CD4-positive, alpha-beta T cell treated with Interleukin-4 for 4 hours (primary cell): ENCODE data around the gene DQX1.
A peak's percentile ranks its signal among the peaks of the same experiment; 100 is the strongest.

Experiments used
- DNase-seq: peaks from one replicate; pipeline ENCODE4 v3.0.0-alpha.2; 2020

Gene DQX1

DNA sequence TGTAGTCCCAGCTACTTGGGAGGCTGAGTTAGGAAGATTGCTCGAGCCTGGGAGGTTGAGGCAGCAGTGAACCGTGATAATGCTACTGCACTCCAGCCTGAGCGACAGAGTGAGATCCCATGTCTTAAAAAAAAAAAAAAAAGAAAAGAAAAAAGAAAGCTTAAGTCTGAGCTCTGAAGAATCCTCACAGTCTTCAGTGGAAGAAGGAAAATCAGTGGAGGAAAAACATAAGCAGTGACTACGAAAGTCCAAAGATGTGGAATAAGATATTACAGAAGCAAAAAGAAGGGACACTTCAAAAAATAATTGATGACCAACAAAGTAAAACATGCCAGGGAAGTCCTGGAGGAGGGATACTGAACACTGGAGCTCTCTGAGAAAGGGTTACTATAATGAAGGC is 15.8 kb downstream of the DQX1 start:
- DNase-seq = no peak

DNA sequence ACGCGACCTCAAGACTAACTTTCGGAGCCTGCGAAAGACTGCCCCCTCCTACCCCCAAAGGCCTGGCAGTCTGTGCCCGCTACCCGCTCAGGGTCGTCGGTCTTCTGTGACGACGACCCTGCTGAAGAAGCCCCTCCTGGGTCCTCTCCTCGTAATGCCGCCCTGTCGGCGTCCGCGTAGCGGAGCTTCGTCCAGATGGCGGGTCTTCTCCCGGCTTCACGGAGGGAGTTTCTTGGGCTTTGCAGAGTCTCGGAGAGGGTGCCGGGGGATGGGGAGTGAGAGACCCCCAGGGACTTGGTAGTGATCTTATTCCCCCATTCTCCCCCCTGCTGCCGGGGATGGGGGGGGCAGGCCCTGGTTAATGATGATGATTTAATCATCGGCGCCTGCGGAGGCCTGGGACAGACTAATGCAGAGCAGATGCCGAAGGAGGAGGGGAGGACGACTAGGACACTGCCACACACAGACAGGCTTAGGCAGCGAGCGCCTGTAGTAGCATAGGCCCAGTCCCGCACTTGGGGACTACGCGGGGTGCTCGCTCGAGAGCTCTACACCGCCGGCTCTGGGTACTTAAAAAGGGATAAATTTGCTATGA is 18.0 kb downstream of the DQX1 start:
- DNase-seq = no peak

DNA sequence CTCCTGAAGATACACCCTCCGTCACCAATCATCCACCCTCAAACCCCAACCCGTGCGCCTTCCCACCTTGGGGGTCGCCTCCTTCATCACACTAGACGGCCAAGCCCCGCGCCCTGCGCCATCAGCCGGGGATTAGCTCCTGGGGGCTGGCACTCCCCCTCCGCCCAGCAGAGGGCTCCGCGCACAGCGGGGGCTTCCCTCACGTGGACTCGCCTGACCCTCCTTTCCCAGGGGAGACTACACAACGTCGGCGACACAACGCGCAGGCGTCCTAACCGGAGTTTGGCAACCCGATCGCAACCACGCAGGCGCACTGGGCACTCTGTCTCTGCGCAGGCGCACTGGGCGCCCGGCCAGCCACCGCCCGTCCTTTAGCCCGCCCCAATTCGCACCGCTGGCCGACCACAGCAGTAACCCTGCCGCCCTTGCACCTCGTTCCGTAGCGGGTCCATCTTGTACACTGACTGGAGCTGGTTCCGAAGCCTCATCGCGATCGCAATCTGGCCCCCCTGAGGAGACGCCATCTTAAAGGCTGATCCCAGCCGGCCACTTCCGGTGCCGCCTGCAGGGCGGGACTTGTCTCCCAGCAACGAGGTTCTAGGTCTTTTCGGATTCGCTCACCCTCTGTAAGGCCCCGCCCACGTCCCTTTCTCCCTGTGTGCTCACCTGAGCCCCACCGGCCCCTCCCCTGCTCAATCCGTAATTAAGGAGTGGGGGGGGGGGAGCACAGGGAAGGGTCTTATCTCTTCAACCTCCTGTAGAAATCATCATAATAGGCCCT is 18.7 kb downstream of the DQX1 start, which contains the start of gene PCGF1:
Gene PCGF1 (minus strand): TSS at position 551 of the 781 bp plus-strand sequence. CDS start 27 bp downstream, at position 524.
- DNase-seq = peak; percentile 98

DNA sequence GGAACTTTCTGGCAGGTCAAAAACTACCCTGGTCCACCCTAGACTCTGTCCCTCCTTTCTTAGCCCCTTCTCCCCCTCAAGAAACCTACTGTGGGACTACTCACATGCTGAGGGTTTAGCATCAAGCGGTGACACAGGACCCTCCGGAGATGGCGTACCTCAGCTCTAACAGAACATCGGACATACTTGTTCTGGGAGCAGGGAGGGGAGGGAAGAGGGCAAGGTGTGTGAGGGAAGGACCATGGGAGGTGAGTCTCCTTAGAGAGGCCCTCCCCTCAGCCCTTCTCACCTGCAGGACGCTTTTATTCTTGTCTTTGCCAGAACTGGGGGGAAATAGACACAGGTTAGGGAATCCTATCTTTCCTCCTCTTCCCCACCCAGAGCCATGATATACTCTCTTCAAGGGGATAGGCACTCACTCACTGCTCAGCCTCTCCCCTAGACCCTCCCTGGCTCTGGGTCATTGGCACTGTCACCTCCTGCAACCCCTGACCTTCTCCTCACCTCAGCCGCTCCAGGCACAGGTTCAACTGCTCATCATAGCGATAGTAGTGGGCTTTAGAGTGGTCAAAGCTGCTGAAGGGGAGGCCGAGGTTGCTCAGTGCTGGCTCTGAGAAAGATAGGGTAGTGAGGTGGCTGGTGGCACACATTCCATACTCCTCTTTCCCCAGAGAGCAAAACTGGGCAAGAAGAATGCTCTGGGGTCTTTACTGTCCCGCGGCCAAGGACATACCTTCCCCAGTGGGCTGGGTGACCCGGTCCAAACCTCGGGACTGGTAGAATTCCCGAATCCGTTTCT is 20.4 kb downstream of the DQX1 start:
- no peak for DNase-seq

DNA sequence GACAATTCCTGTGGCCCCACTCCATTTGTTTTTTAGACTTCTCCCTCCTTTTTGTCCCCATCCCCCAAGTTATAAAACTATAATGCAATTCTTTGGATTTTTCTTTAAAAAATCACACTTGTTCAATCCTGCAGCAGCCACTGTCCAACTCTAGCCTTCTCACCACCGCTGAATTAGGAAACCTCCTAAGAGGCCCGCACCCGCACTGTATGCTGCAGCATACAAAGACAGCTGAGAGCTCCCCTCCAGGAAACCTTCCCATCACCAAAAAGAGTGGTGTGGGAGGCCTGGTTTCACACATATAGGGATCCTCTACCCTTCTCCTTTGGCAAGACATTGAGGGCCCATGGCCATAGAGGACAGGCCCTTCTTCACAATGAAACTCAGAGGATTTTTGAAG is 21.4 kb downstream of the DQX1 start:
- no peak for DNase-seq

DNA sequence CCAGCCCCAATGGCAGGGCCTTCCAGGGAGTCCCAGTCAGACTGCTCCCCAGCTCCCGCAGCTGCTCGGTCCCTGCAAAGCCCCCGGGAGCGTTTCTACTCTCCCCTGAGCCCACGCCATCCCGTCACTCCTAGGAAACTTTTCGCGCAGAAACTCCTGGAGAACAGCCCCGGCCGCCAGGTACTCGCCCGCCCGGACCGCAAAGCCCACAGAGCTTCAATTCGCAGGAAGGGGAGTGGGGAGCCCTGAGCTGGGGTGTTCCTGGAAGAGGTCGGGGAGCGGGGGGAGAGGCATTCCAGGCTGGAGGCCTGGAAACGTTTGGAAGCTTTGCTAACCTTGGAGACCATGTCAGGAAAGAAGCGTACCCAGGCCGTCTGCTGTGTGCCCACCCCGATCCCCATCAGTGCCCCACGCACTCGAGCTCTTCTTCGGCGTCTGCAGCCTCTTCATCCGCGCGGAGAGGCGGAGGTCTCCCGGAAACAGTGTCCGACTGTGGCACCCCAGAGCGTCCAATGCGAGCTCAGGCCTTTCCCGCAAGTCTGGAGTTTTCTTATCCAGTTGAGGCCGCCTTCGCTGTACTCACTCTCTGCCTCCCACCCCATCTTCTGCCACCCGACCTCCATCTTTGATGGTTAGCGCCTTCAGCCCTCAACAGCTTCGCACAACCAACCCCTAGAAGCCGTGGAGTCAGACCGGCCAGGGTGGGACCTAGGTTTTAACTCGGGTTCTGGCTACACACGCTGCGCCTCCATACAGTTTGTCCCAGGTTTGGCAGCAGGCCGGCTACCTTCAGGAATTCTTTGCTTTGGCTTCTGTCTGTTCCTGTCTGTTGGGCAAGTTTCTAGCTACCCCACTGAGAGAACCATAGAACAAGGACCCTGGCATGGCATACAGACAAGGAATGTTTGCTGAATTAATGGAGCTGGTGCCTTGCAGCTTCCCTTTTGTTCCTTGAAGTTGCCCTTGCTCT is 22.2 kb downstream of the DQX1 start:
- DNase-seq = no peak

DNA sequence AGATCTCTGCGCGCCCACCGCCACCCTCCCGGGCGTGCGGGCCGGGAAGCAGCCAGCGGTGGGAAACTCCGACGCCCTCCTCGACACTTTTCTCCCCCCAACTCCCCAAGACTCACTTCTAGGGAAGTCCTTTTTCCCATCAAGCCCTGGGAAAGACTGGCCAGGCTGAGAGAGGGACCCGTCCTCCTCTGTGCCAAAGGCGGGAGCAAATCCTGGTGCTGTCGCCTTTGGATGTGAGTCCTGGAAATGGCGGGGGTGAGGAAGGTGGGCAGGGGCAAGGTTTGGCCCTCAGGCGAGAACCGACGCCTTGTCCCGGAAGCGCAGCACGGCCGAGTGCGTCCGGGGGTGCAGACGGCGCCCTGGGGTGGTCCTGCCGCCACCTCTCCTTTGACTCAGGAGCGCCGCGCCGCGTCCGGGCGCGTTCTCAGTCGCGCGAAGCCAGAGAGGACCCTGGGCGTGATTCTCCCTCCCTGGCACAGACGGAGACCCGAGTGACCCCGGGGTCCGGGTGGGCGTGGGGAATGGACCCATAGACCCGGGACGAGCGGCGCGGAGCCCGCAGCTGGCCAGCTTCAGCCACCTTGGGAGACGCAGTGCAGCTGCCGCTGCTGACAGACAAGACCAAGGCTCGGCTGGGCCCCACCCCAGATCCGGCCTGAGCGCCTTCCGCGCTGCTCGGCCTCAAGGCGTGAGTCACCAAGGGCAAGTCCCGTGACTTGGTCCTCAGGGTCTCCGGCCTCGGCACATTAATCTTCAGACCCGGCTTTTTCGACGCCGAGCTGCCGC is 23.1 kb downstream of the DQX1 start:
- peak; percentile 55 for DNase-seq

DNA sequence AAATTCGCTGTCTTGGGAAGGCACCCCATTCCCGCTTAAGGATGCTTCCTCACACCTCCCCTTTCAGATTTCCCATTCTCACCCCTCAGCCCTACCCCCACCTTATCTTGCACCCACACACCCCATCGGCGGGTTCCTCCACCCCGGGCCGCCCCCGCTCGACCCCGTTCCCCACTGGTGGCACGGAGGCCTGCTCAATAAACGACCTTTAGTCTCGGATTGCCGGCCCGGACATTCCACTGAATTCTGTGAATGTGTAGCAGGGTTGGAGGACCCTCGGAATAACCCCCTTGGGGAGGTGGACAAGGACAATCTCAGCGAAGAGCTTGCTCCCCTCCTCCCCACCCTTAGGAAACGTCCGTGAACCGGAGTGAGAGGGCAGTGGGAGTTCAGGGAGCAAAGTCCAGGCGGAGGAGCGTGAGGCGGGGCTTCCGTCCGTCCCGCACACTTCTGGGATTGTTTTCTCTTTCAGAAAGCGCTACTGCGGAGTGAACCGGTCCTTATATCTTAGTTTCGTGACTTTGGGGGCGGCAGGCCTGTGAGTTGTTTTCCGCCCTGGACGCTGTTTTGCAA is 23.8 kb downstream of the DQX1 start:
- no peak for DNase-seq

DNA sequence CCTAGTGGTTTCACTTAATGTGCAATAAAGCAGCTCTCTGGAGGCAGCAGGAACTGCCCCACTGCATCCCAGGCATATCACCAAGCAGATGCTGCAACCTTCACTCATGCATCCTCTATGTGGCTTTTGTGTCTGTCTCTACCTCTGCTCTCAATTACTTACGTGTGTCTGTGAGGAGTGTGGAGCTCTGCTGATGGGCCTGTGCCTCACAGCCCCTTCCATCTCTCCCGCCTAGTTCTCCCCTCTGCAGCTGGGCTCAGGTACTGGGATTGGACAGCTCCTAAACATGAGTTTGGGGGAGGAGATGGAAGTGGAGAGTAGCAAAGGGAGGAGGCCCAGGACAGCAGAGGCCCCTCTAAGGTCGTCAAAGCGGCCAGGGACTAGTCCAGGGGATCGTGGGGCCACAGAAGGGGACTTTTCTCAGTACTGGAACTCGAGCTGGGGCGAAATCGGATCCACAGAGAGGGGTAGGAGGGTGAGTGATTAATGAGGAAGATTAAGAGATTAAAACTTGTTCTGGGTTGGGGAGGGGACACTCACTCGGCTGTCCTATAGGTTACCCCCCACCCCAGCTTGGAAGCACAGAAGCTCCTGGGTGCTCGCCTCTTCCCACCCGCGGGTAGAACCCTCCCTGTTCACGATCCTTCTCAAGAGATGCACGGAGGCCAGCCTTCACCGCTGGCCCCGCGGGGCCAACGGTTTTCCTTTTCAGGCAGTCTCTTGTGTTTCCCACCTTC is 24.5 kb downstream of the DQX1 start:
- DNase-seq = no peak

DNA sequence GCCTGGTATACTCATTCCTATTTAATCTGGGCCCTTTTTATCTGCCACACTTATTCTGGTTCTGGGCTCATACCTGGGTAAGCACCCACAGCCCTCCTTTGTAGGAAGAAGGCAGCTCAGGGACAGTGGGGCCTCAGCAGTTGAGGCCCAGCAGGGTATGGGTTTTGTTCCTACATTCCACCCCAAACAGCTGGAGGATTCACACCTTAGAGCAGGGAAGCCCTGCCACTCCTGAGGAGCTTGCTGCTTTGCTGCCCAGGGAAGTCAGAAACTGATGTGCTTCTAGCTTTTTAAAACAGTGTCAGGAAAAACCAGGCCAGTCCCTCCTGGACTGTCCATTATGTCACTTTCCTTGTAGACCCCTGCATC is 25.5 kb downstream of the DQX1 start:
- no peak for DNase-seq

DNA sequence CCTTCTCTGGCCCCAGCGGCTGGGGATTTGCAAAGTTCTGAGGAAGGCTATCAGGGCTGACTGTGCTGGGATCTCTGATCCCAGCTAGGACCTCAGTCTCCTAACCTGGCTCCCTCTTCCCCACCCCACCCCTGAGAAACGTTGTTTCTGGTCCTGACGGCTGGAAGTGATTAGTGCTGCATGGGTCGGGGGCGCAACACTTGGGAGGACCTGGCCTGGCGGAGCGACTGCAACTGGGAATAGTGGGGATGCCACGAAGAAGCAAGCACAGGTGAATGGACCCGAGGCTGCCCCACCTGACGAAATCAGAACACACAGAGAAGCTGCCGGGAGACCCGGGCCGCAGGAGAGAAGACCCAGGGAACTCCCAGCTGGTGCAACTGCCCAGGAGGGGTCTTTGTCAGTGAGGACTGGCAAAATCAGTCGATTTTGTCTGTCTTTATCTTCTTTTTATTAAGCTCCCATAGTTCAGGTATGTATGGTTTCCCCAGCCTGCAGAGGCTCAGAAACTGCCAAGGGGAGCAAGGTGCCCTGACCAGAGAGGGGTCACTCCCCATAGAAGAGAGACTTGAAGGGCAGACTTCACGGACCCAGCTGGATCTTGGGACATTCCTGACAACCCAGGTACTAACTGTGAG is 26.0 kb downstream of the DQX1 start:
- no peak for DNase-seq

DNA sequence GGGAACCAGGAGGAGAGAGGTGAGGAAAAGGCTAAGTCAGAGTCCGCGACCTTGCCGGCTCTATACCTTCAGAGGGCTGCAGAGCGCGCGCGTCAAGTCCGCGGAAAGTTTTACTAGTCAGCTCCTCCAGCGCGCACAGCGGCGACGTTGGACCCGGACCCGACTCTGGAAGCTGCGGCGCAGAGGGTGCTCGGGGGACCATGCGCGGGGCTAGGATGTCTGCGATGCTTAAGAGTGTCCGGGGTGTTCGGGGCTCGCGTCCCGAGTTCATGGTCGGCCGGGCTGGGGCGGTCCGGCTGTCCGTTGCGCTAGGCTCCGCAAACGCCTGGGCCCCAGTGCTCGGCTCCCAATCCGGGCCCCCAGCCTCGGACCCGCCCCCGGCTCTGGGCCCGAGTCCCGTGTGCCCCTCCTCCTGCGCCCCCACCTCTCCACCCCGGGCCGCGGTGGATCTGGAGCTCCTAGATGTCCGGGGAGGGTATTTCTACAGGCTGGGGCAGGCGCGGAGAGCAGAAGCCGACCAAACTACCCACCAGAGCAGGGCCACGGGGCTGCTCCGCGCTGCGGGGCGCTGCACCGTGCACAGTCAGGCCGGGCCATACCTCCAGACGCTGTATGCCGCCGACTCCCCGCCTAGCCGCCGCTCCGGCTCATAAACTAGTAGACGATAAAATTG is 26.6 kb downstream of the DQX1 start, which contains the start of gene LBX2:
Gene LBX2 (minus strand): TSS at position 337 of the 673 bp plus-strand sequence. CDS start 66 bp downstream, at position 271.
- no peak for DNase-seq

DNA sequence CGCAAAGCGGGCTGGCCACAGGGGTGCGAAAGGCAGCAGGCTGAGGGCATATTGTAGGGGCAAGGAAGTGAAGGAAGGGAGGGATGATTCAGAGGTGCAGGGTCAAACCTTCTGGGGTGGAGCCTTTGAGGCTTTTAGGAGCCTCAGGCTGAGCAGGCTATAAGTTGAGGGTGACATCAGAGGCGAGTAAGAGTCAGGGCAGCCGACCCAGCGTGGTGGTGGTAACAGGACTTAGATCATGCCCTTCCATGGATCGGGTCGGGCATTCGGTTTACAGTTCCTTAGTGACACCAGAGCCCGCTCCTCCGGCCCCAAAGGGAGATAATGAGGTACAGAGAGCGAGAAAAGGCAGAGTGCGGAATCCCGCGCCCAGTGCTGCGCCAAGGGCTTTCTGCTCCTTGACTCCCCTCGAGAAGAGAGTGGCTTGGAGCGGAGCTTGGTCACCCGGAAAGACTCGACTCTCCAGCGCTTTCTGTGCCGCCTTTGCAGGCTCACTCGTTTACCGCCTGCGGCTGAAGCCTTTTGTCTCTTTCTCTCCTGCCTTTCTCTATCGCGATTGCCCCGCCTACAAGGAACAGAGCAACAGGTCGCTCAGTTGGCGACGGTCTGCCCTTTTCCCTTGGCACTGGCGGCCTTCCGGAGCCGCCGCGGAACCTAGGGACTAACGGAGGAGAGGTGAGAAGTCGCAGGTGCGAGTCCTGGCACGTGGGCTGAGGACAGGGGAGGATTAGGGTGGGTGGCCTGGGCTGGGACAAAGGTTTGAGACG is 27.3 kb downstream of the DQX1 start:
- peak; percentile 40 for DNase-seq

DNA sequence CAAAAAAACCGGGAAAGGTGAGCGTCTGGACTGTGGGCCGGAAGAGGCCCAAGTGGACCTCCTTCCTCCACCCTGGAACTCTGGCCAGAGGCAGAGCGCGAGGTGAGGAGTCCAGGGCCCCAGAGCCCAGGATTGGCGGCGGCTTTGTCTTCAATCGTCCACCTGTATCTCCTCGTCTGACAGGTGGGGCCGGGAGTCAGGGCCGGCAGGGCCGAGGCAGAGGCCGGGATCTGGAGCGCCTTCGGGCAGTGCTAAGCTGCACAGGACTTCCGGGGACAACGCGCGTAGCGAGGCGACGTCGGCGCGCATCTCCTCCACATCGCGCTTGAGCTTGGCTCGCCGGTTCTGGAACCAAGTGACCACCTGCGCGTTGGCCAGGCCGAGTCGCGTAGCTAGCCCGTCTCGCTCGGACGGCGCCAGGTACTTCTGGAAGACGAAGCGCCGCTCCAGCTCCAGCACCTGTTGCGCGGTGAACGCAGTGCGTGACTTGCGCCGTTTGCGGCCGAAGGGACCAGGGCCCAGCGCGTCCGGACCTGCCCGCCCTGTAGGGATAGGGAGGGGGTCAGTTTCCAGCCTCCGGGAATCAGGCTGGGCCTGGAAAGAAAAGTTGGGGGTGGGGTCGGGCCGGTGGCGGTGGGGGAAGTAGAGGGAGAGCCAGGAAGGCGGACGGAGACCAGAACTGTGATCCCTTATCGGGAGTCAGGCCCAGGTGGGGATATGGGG is 28.1 kb downstream of the DQX1 start:
- DNase-seq = no peak

DNA sequence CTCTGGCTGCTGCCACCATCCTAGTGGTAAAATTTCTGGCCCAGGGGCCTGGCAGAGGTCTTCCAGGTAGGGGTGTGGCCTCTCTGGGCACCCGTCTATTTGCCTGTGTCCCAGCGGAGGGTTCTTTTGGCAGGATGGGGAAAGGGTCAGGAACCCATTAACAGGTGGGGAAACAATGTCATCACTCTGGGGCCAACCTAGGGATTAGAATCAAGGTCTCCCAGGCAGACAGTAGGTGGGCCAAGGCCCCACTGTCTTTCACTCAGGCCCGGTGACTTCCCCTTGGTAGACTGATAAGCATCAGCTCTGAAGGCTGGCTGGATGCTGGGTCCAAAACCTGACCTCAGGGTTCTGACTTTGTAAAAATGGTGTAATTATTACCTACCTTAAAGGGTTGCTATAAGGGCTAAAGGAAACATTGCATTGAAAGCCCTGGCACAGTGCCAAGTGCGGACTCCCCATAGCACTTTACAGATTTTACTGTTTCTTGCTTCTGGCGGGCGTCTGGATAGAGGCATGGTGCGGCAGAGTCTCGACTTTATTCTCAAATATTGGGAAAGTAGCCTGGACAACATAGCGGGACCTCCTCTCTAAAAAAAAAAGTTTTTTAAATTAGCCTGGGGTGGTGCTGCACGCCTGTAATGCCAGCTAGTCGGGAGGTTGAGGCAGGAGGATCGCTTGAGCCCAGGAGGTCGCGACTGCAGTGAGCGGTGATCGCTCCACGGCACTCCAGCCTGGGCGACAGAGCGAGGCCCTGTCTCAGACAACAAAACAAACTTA is 28.8 kb downstream of the DQX1 start:
- DNase-seq = no peak

DNA sequence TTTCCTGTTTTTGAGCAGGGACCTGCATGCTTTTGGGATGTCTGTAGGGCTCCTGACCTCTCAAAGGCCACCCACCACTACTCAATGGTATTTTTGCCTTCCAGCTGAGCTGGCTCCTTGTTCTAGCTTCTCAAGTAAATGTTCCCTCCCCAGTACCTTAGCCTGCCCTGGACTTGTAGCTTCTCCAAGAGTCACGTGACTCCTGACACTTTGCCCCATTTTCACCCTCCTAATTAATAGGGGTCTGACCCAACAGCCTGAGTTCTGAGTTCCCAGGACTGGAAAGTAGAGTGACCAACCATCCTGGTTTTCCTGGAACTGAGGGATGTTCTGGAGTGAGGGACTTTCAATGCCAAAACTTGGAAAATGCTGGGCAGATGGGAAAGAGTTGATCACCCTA is 30.6 kb downstream of the DQX1 start:
- no peak for DNase-seq

DNA sequence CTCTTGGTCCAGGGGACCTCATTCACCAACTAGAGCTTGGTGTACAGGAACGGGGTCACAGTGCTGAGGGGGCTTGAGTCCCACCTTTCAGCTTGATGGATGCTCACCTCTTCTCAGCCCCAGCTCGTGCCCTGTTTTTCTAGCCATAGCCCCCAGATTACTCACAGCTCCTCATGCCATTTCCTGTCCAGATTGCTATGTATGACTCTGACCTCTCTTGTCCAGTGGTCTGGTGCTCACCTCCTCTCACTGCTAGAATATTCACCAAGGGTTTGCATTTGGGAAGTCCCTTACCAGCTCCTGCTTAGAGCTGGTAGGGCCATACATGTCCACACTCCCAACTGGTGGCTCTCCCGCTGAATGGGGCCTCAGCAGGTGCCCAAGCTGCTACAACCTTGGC is 32.5 kb downstream of the DQX1 start:
- no peak for DNase-seq
